HG03378 (cell line): Measurements from ENCODE around the gene PKMYT1.
"Not testable (repeated sequence)": the region's sequence is repeated elsewhere in the genome, so short reads cannot be mapped to it uniquely, and the experiment has no call there.

Source experiments
- ATAC-seq: cut with Tn5 transposase; IDR thresholded peaks from one replicate; pipeline ENCODE4 v1.9.1; 2021; ENCODE audit warnings: mild to moderate bottlenecking, moderate library complexity; ENCODE audit not compliant: unreplicated experiment

Gene PKMYT1

DNA sequence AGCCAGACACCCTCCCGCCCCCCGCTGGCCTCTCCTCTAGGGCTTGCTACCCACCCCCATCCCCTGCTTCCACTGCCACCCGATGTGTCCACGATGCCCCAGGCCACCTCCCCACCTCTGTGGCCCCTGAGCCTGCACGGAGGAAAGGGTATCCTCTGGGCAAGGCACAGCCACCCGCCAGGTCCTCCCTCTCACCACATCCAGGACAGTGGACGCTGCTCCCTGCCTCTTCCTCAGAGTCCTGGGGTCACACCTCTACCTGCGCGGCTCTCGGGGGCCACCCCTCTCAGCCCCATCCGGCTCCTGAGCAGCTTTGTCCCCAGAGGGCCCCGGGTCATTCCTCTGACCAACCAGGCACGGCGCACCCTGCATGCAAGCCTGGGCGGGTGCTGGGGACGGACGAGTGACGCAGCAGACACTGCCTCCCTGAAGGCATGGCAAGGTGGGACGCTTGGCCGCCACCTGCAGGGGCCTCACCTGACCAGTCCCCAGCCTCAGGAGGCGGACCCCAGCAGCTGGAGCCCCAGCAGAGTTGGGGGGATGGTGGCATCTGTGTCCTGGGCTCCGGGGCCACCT lies 43.7 kb downstream of the PKMYT1 start:
- ATAC-seq = no peak

- no peak for ATAC-seq
These were observed 45.8 kb downstream of the PKMYT1 start for GRCh38 chr16:2934450-2934849.

GRCh38 chr16:2933701-2934100 lies 46.5 kb downstream of the PKMYT1 start:
- ATAC-seq = no peak

- no peak for ATAC-seq
These were observed 47.1 kb downstream of the PKMYT1 start for GRCh38 chr16:2933136-2933535.

GRCh38 chr16:2931231-2931914 lies 48.9 kb downstream of the PKMYT1 start:
- ATAC-seq = not testable (repeated sequence)

DNA sequence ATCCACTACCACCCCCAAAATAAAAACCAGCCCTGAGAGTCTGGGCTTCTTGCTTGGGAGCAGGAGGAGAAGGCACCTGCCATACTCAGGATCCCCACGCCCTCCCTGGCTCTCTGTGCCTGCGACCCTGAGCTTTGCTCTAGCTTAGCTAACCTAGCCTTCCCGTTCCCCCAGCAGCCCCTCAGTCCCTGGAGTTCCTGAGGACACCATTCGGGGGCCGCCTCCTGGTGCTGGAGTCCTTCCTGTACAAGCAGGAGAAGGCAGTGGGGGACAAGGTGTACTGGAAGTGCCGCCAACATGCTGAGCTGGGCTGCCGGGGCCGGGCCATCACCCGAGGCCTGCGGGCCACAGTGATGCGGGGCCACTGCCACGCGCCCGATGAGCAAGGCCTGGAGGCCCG lies 50.0 kb downstream of the PKMYT1 start:
- no peak for ATAC-seq

GRCh38 chr16:2929693-2930092 lies 50.6 kb downstream of the PKMYT1 start:
- ATAC-seq = no peak

- ATAC-seq = no peak
These were observed 51.5 kb downstream of the PKMYT1 start for GRCh38 chr16:2928796-2929195.

DNA sequence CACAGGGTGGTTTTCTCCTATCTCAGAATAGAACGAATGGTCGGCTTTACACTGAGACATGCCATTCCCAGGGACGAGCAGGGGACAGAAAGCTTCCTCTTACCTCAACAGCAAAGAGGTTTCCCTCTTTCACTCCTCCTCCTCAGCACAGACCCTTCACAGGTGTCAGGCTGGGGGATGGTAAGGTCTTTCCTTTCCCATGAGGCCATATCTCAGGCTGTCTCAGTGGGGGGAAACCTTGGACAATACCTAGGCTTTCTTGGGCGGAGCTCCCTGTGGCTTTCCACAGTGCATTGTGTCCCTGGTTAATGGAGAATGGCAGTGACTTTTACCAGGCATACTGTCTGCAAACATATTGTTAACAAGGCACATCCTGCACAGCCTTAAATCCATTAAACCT lies 52.1 kb downstream of the PKMYT1 start:
- ATAC-seq = not testable (repeated sequence)

DNA sequence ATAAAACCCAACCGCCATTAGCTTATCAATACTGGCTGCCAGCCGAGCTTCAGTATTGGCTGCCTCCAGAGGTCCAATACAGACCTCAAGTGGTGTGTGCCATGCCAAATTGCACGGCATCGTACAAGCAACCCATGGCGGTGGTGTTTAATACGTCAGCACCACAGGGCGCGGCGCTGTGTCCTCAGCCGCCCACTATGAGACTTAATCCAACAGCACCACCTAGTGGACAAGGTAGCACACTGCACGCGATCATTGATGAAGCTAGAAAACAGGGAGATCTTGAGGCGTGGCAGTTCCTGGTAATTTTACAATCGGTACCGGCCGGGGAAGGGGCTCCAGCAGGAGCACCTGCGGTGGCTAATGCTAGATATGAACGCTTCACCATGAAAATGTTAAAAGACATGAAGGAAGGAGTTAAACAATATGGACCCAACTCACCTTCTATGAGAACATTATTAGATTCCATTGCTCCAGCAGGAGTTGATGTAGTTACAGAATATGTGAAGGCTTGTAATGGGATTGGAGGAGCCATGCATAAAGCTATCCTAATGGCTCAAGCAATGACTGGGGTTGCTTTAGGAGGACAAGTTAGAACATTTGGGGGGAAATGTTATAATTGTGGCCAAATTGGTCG lies 53.1 kb downstream of the PKMYT1 start:
- no peak for ATAC-seq

DNA sequence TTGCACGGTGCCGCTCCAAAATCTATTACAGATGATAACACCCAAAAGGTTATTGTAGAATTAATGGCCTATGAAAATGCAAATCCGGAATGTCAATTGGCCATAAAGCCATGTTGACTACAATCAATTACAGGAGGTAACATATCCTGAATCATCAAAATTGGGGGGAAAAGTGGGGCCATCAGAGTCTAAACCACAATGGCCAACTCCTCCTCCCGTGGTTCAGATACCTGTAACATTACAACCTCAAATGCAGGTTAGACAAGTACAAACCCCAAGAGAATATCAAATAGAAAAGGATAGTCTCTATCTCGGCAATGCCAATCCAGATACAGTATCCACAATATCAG lies 53.6 kb downstream of the PKMYT1 start:
- no peak for ATAC-seq

DNA sequence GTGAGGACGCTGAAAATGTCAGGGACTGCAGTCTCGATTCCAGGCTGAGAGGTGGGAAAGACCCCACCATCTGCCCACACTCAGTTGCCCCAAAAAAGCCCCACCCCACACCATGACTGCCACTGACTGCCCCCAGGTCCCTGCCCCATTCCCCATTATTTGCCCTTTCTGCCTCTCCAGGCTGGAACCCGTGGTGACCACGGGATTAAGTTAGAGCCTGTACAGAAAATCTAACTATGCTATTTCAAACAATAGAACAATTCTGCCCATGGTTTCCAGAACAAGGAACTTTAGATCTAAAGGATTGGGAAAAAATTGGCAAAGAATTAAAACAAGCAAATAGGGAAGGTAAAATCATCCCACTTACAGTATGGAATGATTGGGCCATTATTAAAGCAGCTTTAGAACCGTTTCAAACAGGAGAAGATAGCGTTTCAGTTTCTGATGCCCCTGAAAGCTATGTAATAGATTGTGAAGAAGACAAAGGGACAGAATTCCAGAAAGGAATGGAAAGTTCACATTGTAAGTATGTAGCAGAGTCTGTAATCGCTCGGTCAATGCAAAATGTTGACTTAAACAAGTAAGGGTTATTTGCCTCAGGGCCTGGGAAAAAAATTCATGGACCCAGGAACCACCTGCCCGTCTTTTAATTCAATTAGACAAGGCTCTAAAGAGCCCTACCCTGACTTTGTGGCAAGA lies 54.1 kb downstream of the PKMYT1 start:
- ATAC-seq = no peak

- ATAC-seq = no peak
These were observed 55.1 kb downstream of the PKMYT1 start for GRCh38 chr16:2924901-2925755.

DNA sequence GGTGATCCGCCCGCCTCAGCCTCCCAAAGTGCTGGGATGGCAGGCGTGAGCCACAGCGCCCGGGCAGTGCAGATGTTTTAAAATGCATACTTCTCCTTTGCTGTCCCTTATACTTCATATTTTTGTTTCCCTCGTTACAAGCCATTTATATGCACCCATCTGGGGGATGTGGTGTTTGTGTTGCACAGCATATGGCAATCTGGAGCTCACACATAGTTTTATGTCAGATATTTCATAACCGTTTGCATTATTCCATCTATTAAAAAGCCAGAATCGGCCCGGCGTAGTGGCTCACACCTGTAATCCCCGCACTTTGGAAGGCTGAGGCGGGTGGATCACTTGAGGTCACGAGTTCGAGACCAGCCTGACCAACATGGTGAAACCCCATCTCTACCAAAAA lies 56.8 kb downstream of the PKMYT1 start:
- no peak for ATAC-seq
